Measurements from ENCODE around the gene PDE8B. TPM values are rescaled to one million over a fixed set of nuclear protein-coding genes. Genes with fewer than 3 reads are reported as not detected.
"Not testable (repeated sequence)": the region's sequence is repeated elsewhere in the genome, so short reads cannot be mapped to it uniquely, and the experiment has no call there.

PDE8B gene
- total and polyA plus RNA-seq, 11 donors: 1.1 to 9.3 (median 3.4) TPM

DNA sequence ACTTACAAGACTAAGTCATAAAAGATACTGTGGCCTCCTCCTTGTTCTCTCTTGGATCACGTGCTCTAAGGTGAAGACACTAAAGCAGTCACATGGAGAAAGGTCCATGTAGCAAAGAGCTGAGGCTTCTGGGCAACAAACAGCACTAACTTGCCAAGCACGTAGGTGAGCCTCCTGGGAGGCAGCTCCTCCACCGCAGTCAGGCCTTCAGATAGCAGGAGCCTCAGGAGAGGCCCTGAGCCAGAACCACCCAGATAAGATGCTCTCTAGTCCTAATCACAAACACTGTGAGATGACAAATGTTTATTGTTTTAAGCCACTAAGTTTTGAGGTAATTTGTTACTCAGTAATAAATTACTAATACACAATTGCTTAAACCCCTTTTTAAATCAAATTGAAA is 243.6 kb downstream of the PDE8B start:
- no peak overlapping the region for H3K4me3 ChIP-seq
- peaks cover 0 to 48% (median 26%) of the 10 kb centered on the region in 9 donors for H3K36me3 ChIP-seq
- intact Hi-C loops (cut with DNase I): no loop called here
- no peaks in the 10 kb centered on the region for H3K27me3 ChIP-seq
- ATAC-seq: no peak
- peaks cover 0 to 10% (median 0%) of the 10 kb centered on the region in 12 donors for H3K4me1 ChIP-seq
- no peak for DNase-seq
- TF ChIP-seq, protein P1, sequence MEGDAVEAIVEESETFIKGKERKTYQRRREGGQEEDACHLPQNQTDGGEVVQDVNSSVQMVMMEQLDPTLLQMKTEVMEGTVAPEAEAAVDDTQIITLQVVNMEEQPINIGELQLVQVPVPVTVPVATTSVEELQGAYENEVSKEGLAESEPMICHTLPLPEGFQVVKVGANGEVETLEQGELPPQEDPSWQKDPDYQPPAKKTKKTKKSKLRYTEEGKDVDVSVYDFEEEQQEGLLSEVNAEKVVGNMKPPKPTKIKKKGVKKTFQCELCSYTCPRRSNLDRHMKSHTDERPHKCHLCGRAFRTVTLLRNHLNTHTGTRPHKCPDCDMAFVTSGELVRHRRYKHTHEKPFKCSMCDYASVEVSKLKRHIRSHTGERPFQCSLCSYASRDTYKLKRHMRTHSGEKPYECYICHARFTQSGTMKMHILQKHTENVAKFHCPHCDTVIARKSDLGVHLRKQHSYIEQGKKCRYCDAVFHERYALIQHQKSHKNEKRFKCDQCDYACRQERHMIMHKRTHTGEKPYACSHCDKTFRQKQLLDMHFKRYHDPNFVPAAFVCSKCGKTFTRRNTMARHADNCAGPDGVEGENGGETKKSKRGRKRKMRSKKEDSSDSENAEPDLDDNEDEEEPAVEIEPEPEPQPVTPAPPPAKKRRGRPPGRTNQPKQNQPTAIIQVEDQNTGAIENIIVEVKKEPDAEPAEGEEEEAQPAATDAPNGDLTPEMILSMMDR (IDR thresholded peaks at IDR 0.05): no peak
- no peak for TF ChIP-seq POLR2A (IDR thresholded peaks at IDR 0.05)
- H3K9me3 ChIP-seq: no peaks in the 10 kb centered on the region
- WGBS, 4 donors: 86 to 93% (median 90%) methylated on average over 3 of the region's 3 CpGs
- no peak overlapping the region for H3K27ac ChIP-seq

DNA sequence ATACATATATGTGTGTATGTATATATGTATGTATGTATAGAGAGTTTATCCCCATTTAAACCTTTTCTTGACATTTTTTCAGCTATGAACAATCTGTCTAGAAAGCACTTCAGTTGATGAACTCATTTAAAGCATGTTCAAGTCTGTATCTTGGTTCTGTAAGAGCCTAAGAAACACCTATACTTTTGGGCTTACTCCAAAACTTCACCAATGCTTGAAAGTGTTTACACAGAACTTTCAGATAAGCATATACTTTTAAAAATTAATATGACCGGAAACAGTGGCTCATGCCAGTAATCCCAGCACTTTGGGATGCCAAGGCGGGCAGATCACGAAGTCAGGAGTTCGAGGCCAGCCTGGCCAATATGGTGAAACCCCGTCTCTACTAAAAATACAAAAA is 250.8 kb downstream of the PDE8B start:
- TF ChIP-seq, protein P1 (IDR thresholded peaks at IDR 0.05): no peak
- TF ChIP-seq POLR2A (IDR thresholded peaks at IDR 0.05): no peak
- Histone ChIP-seq H3K27ac (no peak overlapping the region), H3K4me1 (peaks cover 0 to 8% (median 0%) of the 10 kb centered on the region in 12 donors), H3K27me3 (no peaks in the 10 kb centered on the region), H3K9me3 (no peaks in the 10 kb centered on the region), H3K36me3 (peaks cover 0 to 43% (median 32%) of the 10 kb centered on the region in 9 donors), H3K4me3 (no peak overlapping the region)
- no peak for DNase-seq
- no peak for ATAC-seq
- 93 to 99% (median 96%) methylated on average over 5 of the region's 5 CpGs for WGBS, 4 donors
- intact Hi-C loops (cut with DNase I): no loop called here

DNA sequence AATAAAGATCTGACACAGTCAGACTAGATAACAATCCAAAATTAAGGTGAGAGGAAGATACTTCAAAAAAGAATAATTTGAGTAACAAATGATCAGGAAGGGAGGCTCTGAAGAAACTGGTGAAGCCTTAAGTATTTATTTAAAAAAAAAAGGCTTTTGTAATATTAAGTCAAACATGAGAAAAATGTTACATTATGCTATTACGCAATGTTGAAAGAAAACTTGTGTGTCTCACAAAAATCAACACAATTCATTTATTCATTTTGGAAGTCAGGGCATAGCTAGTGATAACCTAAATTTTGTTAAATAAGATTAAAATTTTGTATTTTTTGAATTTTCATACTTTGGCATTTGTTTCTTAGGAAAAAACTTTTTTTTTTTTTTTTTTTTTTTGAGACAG is 253.4 kb downstream of the PDE8B start:
- Histone ChIP-seq H3K27me3 (no peaks in the 10 kb centered on the region), H3K9me3 (peaks cover 0 to 4% (median 0%) of the 10 kb centered on the region in 12 donors), H3K4me1 (peaks cover 0 to 8% (median 0%) of the 10 kb centered on the region in 12 donors), H3K27ac (no peak overlapping the region), H3K4me3 (no peak overlapping the region), H3K36me3 (peaks cover 0 to 34% (median 27%) of the 10 kb centered on the region in 9 donors)
- ATAC-seq (no peak), DNase-seq (no peak)
- 93 to 97% (median 96%) methylated on average over 1 of the region's 1 CpG for WGBS, 4 donors
- no peak for TF ChIP-seq POLR2A (IDR thresholded peaks at IDR 0.05)
- TF ChIP-seq, protein P1 (IDR thresholded peaks at IDR 0.05): no peak
- intact Hi-C loops (cut with DNase I): no loop called here

DNA sequence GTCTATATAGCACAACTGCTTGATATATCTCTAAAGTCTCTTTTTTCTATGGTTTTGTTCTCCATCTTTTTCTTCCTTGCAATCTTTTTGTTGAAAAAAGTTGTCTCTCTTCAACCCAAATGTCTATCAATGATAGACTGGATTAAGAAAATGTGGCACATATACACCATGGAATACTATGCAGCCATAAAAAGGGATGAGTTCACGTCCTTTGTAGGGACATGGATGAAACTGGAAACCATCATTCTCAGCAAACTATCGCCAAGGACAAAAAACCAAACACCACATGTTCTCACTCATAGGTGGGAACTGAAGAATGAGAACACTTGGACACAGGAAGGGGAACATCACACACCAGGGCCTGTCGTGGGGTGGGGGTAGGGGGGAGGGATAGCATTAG is 258.4 kb downstream of the PDE8B start:
- H3K27ac ChIP-seq; DNase-seq; intact Hi-C loops (cut with DNase I); H3K4me3 ChIP-seq; H3K4me1 ChIP-seq; H3K27me3 ChIP-seq; H3K36me3 ChIP-seq; ATAC-seq: not testable (repeated sequence)
- H3K9me3 ChIP-seq: peaks cover 0 to 12% (median 0%) of the 10 kb centered on the region in 12 donors
- WGBS, 4 donors: 93 to 98% (median 96%) methylated on average over 3 of the region's 3 CpGs

DNA sequence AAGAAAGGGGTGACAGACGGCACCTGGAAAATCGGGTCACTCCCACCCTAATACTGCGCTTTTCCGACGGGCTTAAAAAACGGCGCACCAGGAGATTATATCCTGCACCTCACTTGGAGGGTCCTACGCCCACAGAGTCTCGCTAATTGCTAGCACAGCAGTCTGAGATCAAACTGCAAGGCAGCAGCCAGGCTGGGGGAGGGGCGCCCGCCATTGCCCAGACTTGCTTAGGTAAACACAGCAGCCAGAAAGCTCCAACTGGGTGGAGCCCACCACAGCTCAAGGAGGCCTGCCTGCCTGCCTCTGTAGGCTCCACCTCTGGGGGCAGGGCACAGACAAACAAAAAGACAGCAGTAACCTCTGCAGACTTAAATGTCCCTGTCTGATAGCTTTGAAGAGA is 264.6 kb downstream of the PDE8B start:
- H3K36me3 ChIP-seq; DNase-seq; H3K27me3 ChIP-seq; H3K4me3 ChIP-seq; intact Hi-C loops (cut with DNase I); ATAC-seq; H3K4me1 ChIP-seq; H3K27ac ChIP-seq: not testable (repeated sequence)
- H3K9me3 ChIP-seq: peaks cover 0 to 10% (median 0%) of the 10 kb centered on the region in 12 donors
- 93 to 98% (median 96%) methylated on average over 11 of the region's 11 CpGs for WGBS, 4 donors

Other genes with a start within 250 kb of the PDE8B start
- 10 to 100 TPM; 15.5 to 20.1 (median 16.7) TPM for gene AGGF1, start 180.3 kb upstream of the PDE8B start, total RNA-seq
- 10 to 100 TPM in 1 of 2 donors, 1 to 10 TPM in 1; 6.1 to 12.9 TPM for gene AGGF1, start 180.3 kb upstream of the PDE8B start, polyA plus RNA-seq
- gene ZBED3, start 123.4 kb upstream of the PDE8B start, total RNA-seq: 1 to 10 TPM; 3.7 to 8.1 (median 6.5) TPM
- 1 to 10 TPM; 2.8 to 3.0 TPM for gene ZBED3, start 123.4 kb upstream of the PDE8B start, polyA plus RNA-seq